Progenitor cell of endocrine pancreas (in vitro differentiated cells): ENCODE measurements around the gene RYR3. TPM values are rescaled to one million over a fixed set of nuclear protein-coding genes. Genes with fewer than 3 reads are reported as not detected.
A peak's percentile ranks its signal among the peaks of the same experiment; 100 is the strongest.

ENCODE experiments used
- DNase-seq: peaks from one replicate; pipeline ENCODE4 v3.0.0; 2021; ENCODE audit warnings: low spot score; ENCODE audit not compliant: unreplicated experiment
- H3K27ac Mint-ChIP-seq: 2 replicates; pipeline ENCODE4 v1.8.0; 2021; ENCODE audit warnings: mild to moderate bottlenecking, moderate library complexity, mixed read lengths
- H3K27me3 Mint-ChIP-seq: 2 replicates; pipeline ENCODE4 v1.8.0; 2021; ENCODE audit warnings: mixed read lengths
- H3K36me3 Mint-ChIP-seq: 2 replicates; pipeline ENCODE4 v1.8.0; 2022; ENCODE audit warnings: mixed read lengths; ENCODE audit not compliant: insufficient read depth
- H3K4me1 Mint-ChIP-seq: 2 replicates; pipeline ENCODE4 v1.8.0; 2021; ENCODE audit warnings: low read depth, mixed read lengths
- H3K4me3 Mint-ChIP-seq: 2 replicates; pipeline ENCODE4 v1.8.0; 2021; ENCODE audit warnings: low read depth, mild to moderate bottlenecking, moderate library complexity, mixed read lengths
- H3K9me3 Mint-ChIP-seq: 2 replicates; pipeline ENCODE4 v1.8.0; 2021; ENCODE audit warnings: low read depth, mixed read lengths
- CTCF ChIP-seq: fragments of 200-600 bp; sonication (generic); IDR thresholded peaks from one replicate; pipeline ENCODE4 v1.5.0; 2021; ENCODE audit warnings: antibody characterized with exemption, mild to moderate bottlenecking; ENCODE audit not compliant: unreplicated experiment
- total RNA-seq: library from RNA; stranded (reverse); gene quantifications from 2 replicates; pipeline ENCODE4 v1.2.1, GENCODE V29; 2021

Gene RYR3
- total RNA-seq, 1 donor from 2014 or later: 0.07 TPM

- H3K27me3 Mint-ChIP-seq: peaks cover 6% of the 10 kb centered on the region
- peak; percentile 92 for TF ChIP-seq CTCF
- no peaks in the 10 kb centered on the region for H3K4me1 Mint-ChIP-seq
- no peak overlapping the region for H3K27ac Mint-ChIP-seq
- peak; percentile 64 for DNase-seq
- H3K9me3 Mint-ChIP-seq: no peaks in the 10 kb centered on the region
- H3K36me3 Mint-ChIP-seq: no peaks in the 10 kb centered on the region
- no peak overlapping the region for H3K4me3 Mint-ChIP-seq
Observed at GRCh38 chr15:33700695-33701303, 390.0 kb downstream of the RYR3 start.

- Mint-ChIP-seq H3K4me3 (no peak overlapping the region), H3K36me3 (no peaks in the 10 kb centered on the region), H3K27me3 (peaks cover 6% of the 10 kb centered on the region), H3K27ac (no peak overlapping the region), H3K9me3 (no peaks in the 10 kb centered on the region), H3K4me1 (no peaks in the 10 kb centered on the region)
- TF ChIP-seq CTCF: no peak
- DNase-seq: no peak
Observed at GRCh38 chr15:33701304-33701696, 390.5 kb downstream of the RYR3 start.

GRCh38 chr15:33706173-33706572 is 395.4 kb downstream of the RYR3 start:
- Mint-ChIP-seq H3K36me3 (no peaks in the 10 kb centered on the region), H3K27me3 (no peaks in the 10 kb centered on the region), H3K4me1 (no peaks in the 10 kb centered on the region), H3K27ac (no peak overlapping the region), H3K4me3 (no peak overlapping the region), H3K9me3 (peaks cover 11% of the 10 kb centered on the region)
- no peak for DNase-seq
- TF ChIP-seq CTCF: no peak

GRCh38 chr15:33710748-33711147 is 400.0 kb downstream of the RYR3 start:
- DNase-seq: no peak
- no peaks in the 10 kb centered on the region for H3K27me3 Mint-ChIP-seq
- H3K4me3 Mint-ChIP-seq: no peak overlapping the region
- no peaks in the 10 kb centered on the region for H3K4me1 Mint-ChIP-seq
- no peaks in the 10 kb centered on the region for H3K36me3 Mint-ChIP-seq
- peaks cover 16% of the 10 kb centered on the region for H3K9me3 Mint-ChIP-seq
- TF ChIP-seq CTCF: no peak
- H3K27ac Mint-ChIP-seq: no peak overlapping the region

- DNase-seq: no peak
- Mint-ChIP-seq H3K27me3 (no peaks in the 10 kb centered on the region), H3K4me3 (no peak overlapping the region), H3K36me3 (no peaks in the 10 kb centered on the region), H3K27ac (no peak overlapping the region), H3K9me3 (peaks cover 5% of the 10 kb centered on the region), H3K4me1 (no peaks in the 10 kb centered on the region)
- no peak for TF ChIP-seq CTCF
Observed at GRCh38 chr15:33716025-33716424, 405.3 kb downstream of the RYR3 start.
